Measurements from ENCODE around the gene DIO3.

The DIO3 gene

GRCh38 chr14:101584055-101584859 lies 23.0 kb downstream of the DIO3 start:
- DNase-seq: peak; percentile 82

GRCh38 chr14:101585211-101585610 lies 23.9 kb downstream of the DIO3 start:
- DNase-seq: no peak

- DNase-seq: no peak
Observed at GRCh38 chr14:101586531-101587430, 25.5 kb downstream of the DIO3 start.

GRCh38 chr14:101587441-101587911 lies 26.2 kb downstream of the DIO3 start:
- no peak for DNase-seq

- DNase-seq: no peak
Observed at GRCh38 chr14:101588286-101588975, 27.1 kb downstream of the DIO3 start.

GRCh38 chr14:101588990-101589389 lies 27.7 kb downstream of the DIO3 start:
- no peak for DNase-seq

- no peak for DNase-seq
Observed at GRCh38 chr14:101589486-101590015, 28.3 kb downstream of the DIO3 start.

- DNase-seq: no peak
Observed at GRCh38 chr14:101590062-101590461, 28.8 kb downstream of the DIO3 start.

- DNase-seq: no peak
Observed at GRCh38 chr14:101590616-101591015, 29.3 kb downstream of the DIO3 start.

GRCh38 chr14:101591121-101591520 lies 29.8 kb downstream of the DIO3 start:
- no peak for DNase-seq

GRCh38 chr14:101591582-101591981 lies 30.3 kb downstream of the DIO3 start:
- DNase-seq: no peak

GRCh38 chr14:101593411-101594238 lies 32.3 kb downstream of the DIO3 start:
- no peak for DNase-seq

- no peak for DNase-seq
Observed at GRCh38 chr14:101594511-101595148, 33.3 kb downstream of the DIO3 start.

- no peak for DNase-seq
Observed at GRCh38 chr14:101595349-101595748, 34.1 kb downstream of the DIO3 start.

- DNase-seq: no peak
Observed at GRCh38 chr14:101595887-101596721, 34.8 kb downstream of the DIO3 start.

- no peak for DNase-seq
Observed at GRCh38 chr14:101596742-101597141, 35.4 kb downstream of the DIO3 start.

- no peak for DNase-seq
Observed at GRCh38 chr14:101598159-101598558, 36.9 kb downstream of the DIO3 start.

- no peak for DNase-seq
Observed at GRCh38 chr14:101598571-101599233, 37.4 kb downstream of the DIO3 start.

GRCh38 chr14:101599234-101599885 lies 38.1 kb downstream of the DIO3 start:
- DNase-seq: no peak
